GM12878 (cell line): ENCODE results near the gene IL20RA. TPM values are rescaled to one million over a fixed set of nuclear protein-coding genes. Genes with fewer than 3 reads are reported as not detected.

Experiments
- ATAC-seq: fragments of 200-7000 bp; cut with Tn5 transposase; 3 replicates; pipeline ENCODE4 v1.9.1; 2020; ENCODE audit warnings: mild to moderate bottlenecking, moderate library complexity
- BruUV-seq: library from RNA; stranded (reverse); fragments of 400-500 nt; replicated peaks from 2 replicates; lab custom pipeline; 2021; lab: Mats Ljungman, UMichigan
- CTCF ChIA-PET: fragments of 300-600 bp; sonication (Branson Sonifier 250); formaldehyde crosslinking; extraction: SDS; loops from one replicate; lab custom pipeline; 2021; ENCODE audit warnings: inconsistent platforms; lab: Yijun Ruan, JAX
- POLR2A ChIA-PET: fragments of 350-600 bp; formaldehyde crosslinking; extraction: SDS; loops from one replicate; lab custom pipeline; 2021; ENCODE audit warnings: inconsistent platforms; lab: Charles Lee
- RAD21 ChIA-PET: fragments of 300-600 bp; sonication (Branson Sonifier 250); formaldehyde crosslinking; loops from one replicate; lab custom pipeline; 2023; ENCODE audit warnings: antibody characterized with exemption; ENCODE audit not compliant: unreplicated experiment; lab: Charles Lee
- SMC1A ChIA-PET: fragments of 300-600 bp; sonication (Branson Sonifier 250); formaldehyde crosslinking; loops from one replicate; lab custom pipeline; 2023; ENCODE audit not compliant: unreplicated experiment, uncharacterized antibody; lab: Charles Lee
- DNase-seq: peaks from one replicate; pipeline ENCODE4 v3.0.0-alpha.2; 2011; ENCODE audit warnings: low read depth, low spot score
- FAIRE-seq: peaks from 3 replicates; lab custom pipeline; 2011; peaks lifted over from hg19 to GRCh38; lab: Jason Lieb, UNC
- H2AFZ ChIP-seq: 2 replicates; pipeline ENCODE4 v1.6.0; 2011; ENCODE audit warnings: low read depth, low read length, control low read depth; ENCODE audit not compliant: control insufficient read depth
- H3K27ac ChIP-seq: 2 replicates; pipeline ENCODE4 v1.5.1; 2011; ENCODE audit warnings: control low read depth; ENCODE audit not compliant: control insufficient read depth, insufficient read depth
- H3K27me3 ChIP-seq, 2 experiments: replicated peaks in 1 of 2; 2 replicates each; pipeline versions ENCODE4 v1.6.0 to v1.6.1; 2011; ENCODE audit warnings: low read length in 1 of 2; ENCODE audit not compliant: control insufficient read depth in 2 of 2, insufficient read depth in 2 of 2
- H3K36me3 ChIP-seq, 2 experiments: 2 replicates each; pipeline ENCODE4 v1.5.1; 2011; ENCODE audit warnings: low read length in 1 of 2; ENCODE audit not compliant: control insufficient read depth in 2 of 2, insufficient read depth in 2 of 2
- H3K4me1 ChIP-seq: 2 replicates; pipeline ENCODE4 v1.6.1; 2011; ENCODE audit warnings: mild to moderate bottlenecking, low read length, moderate library complexity, mixed read lengths; ENCODE audit not compliant: control insufficient read depth, insufficient read depth
- H3K4me2 ChIP-seq: 2 replicates; pipeline ENCODE4 v1.6.0; 2011; ENCODE audit warnings: control low read depth; ENCODE audit not compliant: control insufficient read depth, insufficient read depth
- H3K4me3 ChIP-seq: fragments of 200-600 bp; sonication (generic); 2 replicates; pipeline ENCODE4 v1.5.1; 2016
- H3K79me2 ChIP-seq: 2 replicates; pipeline ENCODE4 v1.6.0; 2011; ENCODE audit warnings: low read length; ENCODE audit not compliant: control insufficient read depth, insufficient read depth
- H3K9ac ChIP-seq: 2 replicates; pipeline ENCODE4 v1.8.0; 2011; ENCODE audit warnings: low read length, control low read depth, mixed read lengths; ENCODE audit not compliant: control insufficient read depth, insufficient read depth
- H3K9me3 ChIP-seq: replicated peaks from 3 replicates; pipeline ENCODE4 v1.5.1; 2011; ENCODE audit warnings: mild to moderate bottlenecking, low read length; ENCODE audit not compliant: control insufficient read depth, insufficient read depth
- H4K20me1 ChIP-seq: 2 replicates; pipeline ENCODE4 v1.6.0; 2011; ENCODE audit not compliant: control insufficient read depth, insufficient read depth
- CBFB ChIP-seq: IDR thresholded peaks from 2 replicates; pipeline ENCODE4 v1.6.1; 2016; ENCODE audit warnings: antibody characterized with exemption, low read depth
- CTCF ChIP-seq, 3 experiments: IDR thresholded peaks in 2 of 3; conservative IDR thresholded peaks in 1 of 3; 2 replicates each; pipeline ENCODE4 v1.5.1; 2011; ENCODE audit warnings: low read depth in 3 of 3, low read length in 3 of 3, mild to moderate bottlenecking in 3 of 3, control low read depth in 2 of 3, moderate library complexity in 2 of 3, inconsistent platforms in 1 of 3, mixed read lengths in 1 of 3; ENCODE audit not compliant: control insufficient read depth in 2 of 3, insufficient read depth in 1 of 3; ENCODE audit errors: extremely low read depth in 1 of 3
- HCFC1 ChIP-seq: fragments of 150-350 bp; IDR thresholded peaks from 2 replicates; pipeline ENCODE4 v1.6.1; 2014; ENCODE audit warnings: low read length
- JUND ChIP-seq: IDR thresholded peaks from 2 replicates; pipeline ENCODE4 v1.6.1; 2012; ENCODE audit warnings: low read depth, mild to moderate bottlenecking, low read length, improper control_type of control experiment, moderate library complexity
- LARP7 ChIP-seq: fragments of 450-650 bp; IDR thresholded peaks from 2 replicates; pipeline ENCODE4 v1.6.1; 2017; ENCODE audit warnings: mild to moderate bottlenecking
- MLLT1 ChIP-seq: fragments of 450-650 bp; IDR thresholded peaks from 2 replicates; pipeline ENCODE4 v1.6.1; 2016; ENCODE audit warnings: mild to moderate bottlenecking
- NR2F1 ChIP-seq: fragments of 450-650 bp; conservative IDR thresholded peaks from 2 replicates; pipeline ENCODE4 v1.6.1; 2017; ENCODE audit warnings: mild to moderate bottlenecking
- PAX5 ChIP-seq: IDR thresholded peaks from 2 replicates; pipeline ENCODE4 v1.6.1; 2011; ENCODE audit warnings: low read depth, low read length, borderline replicate concordance
- POLR2A ChIP-seq: IDR thresholded peaks from 2 replicates; pipeline ENCODE4 v1.6.1; 2011; ENCODE audit warnings: low read depth, mild to moderate bottlenecking, low read length
- POLR2AphosphoS5 ChIP-seq: IDR thresholded peaks from 2 replicates; pipeline ENCODE4 v1.6.1; 2011; ENCODE audit warnings: mild to moderate bottlenecking, low read length, inconsistent platforms
- RELA ChIP-seq: fragments of 450-650 bp; IDR thresholded peaks from 2 replicates; pipeline ENCODE4 v1.8.0; 2014; ENCODE audit warnings: borderline replicate concordance; ENCODE audit not compliant: partially characterized antibody
- SMARCA5 ChIP-seq: fragments of 450-650 bp; IDR thresholded peaks from 2 replicates; pipeline ENCODE4 v1.6.1; 2017; ENCODE audit warnings: mild to moderate bottlenecking
- SPI1 ChIP-seq: IDR thresholded peaks from 2 replicates; pipeline ENCODE4 v1.6.1; 2011; ENCODE audit warnings: low read depth, mild to moderate bottlenecking, low read length, moderate library complexity, borderline replicate concordance; ENCODE audit not compliant: insufficient read depth
- TAF1 ChIP-seq: IDR thresholded peaks from 2 replicates; pipeline ENCODE4 v1.6.1; 2011; ENCODE audit warnings: mild to moderate bottlenecking, low read depth, low read length, borderline replicate concordance
- WGBS: methylation state at CpG from one replicate; pipeline ENCODE4 v1.1.6; 2016; ENCODE audit warnings: low lambda C conversion rate; ENCODE audit not compliant: insufficient replicate concordance, insufficient coverage; ENCODE audit errors: missing lambda C conversion rate; 5-methylcytosine and 5-hydroxymethylcytosine counted together
- in situ Hi-C: fragments of 300-500 bp; cut with MboI; formaldehyde crosslinking; loops from 9 replicates; pipeline ENCODE4 v1.14.3; 2018; ENCODE audit warnings: mixed read lengths
- intact Hi-C: fragments of 100-400 bp; cut with micrococcal nuclease; formaldehyde crosslinking; loops from one replicate; pipeline ENCODE4 v1.14.2; 2022; ENCODE audit not compliant: unreplicated experiment
- polyA plus RNA-seq, 11 experiments: library from polyadenylated mRNA; depleted of rRNA in 4 of 11; unstranded in 6 of 11; stranded (reverse) in 5 of 11; fragments of >200 nt; fragmentation: Nextera tagmentation in 4 of 11; fragmentation: Illumina TruSeq in 1 of 11; extraction: Ambion mirVana in 4 of 11; extraction: Trizol in 1 of 11; gene quantifications; 1 replicate in 1 of 11; 2 replicates in 10 of 11; pipeline versions ENCODE4 v1.2.1 to v1.2.3, GENCODE V29; 2011 to 2016; ENCODE audit warnings: inconsistent platforms in 2 of 11, missing spikeins in 2 of 11, low read depth in 1 of 11
- total RNA-seq, 4 experiments: library from RNA; depleted of rRNA in 3 of 4; stranded (reverse); fragments of >200 nt in 3 of 4; fragmentation: Illumina TruSeq in 1 of 4; extraction: Trizol in 1 of 4; gene quantifications; 2 replicates each; pipeline versions ENCODE4 v1.2.1 to v1.2.3, GENCODE V29; 2013 to 2021
- TF ChIP-seq, protein P1 (sequence below): fragments of 450-650 bp; IDR thresholded peaks from 2 replicates; pipeline ENCODE4 v1.6.1; 2017; ENCODE audit warnings: mild to moderate bottlenecking, moderate library complexity

Gene IL20RA
- total and polyA plus RNA-seq, 10 of the 15 experiments (the other 5 are each of a cell fraction or from before 2014, with no cell fraction given) = 0.02 to 0.16 (median 0.09) TPM; not detected in 3

DNA sequence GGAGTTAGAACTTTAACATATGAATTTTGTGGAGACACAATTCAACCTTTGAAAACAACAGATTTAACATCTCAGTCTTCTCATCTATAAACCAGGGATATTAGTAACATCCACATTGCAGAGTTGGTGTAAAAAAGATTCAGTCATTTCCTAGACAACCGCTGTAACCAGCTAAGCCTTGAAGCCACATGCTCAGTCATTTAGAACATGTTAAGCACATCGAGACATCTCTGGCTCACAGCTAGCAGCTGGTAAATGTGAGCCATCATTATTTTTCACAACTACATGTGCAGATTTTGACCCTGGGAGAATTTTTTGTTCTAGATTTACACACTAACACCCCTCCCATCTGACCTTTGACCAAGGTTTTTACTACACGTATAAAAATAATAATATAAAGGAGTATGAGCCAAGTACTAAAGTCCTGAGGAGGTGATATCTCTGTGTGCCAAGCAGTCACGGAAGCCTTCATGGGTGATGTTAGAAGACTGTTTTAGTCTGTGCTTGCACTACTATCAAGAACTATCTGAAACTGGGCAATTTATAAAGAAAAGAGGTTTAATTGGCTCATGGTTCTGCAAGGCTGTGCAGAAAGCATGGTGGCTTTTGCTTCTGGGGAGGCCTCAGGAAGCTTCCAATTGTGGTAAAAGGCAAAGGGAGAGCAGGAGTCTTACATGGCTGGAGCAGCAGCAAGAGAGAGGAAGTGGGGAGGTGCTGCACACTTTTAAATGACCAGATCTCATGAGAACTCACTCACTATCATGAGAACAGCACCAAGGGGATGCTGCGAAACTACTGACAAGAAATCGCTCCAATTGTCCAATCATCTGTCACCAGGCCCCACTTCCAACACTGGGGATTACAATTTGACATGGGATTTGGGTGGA is 48.7 kb upstream of the IL20RA start:
- Histone ChIP-seq H3K4me1 (peaks cover 50% of the 10 kb centered on the region), H3K4me2 (no peak overlapping the region), H3K27ac (peak overlapping the region; percentile 95), H3K36me3 (no peaks in the 10 kb centered on the region), H3K9ac (peak overlapping the region; percentile 28), H3K4me3 (no peak overlapping the region), H3K9me3 (no peaks in the 10 kb centered on the region; the same call in 2 of the 3 replicates), H2AFZ (no peak overlapping the region; the same call in 1 of the 2 replicates), H4K20me1 (no peaks in the 10 kb centered on the region), H3K79me2 (no peaks in the 10 kb centered on the region), H3K27me3 (no peaks in the 10 kb centered on the region)
- SMC1A ChIA-PET = interaction anchor here (0.6 to 7.4 kb wide), 46 partner anchors 9 to 883 kb away, joined by 3 to 293 read pairs (median 8); no protein-coding TSS in a partner anchor
- no peak for DNase-seq
- POLR2A ChIA-PET = interaction anchor here (1.0 to 6.6 kb wide), 14 partner anchors 10 to 177 kb away, joined by 3 to 62 read pairs (median 5); no protein-coding TSS in a partner anchor
- CTCF ChIA-PET = interaction anchor here (0.6 to 12.9 kb wide), 55 partner anchors 9 to 911 kb away, joined by 3 to 164 read pairs (median 5); no protein-coding TSS in a partner anchor
- FAIRE-seq = peak; percentile 52
- ATAC-seq = peak; percentile 44
- intact Hi-C loops (loop anchor here (1.0 to 2.0 kb wide), 9 partner anchors 17 to 547 kb away; partner anchors contain the start of gene IFNGR1), in situ Hi-C loops (loop anchor here (5.0 kb wide), 3 partner anchors 174 to 549 kb away; no protein-coding TSS in a partner anchor)
- RAD21 ChIA-PET = interaction anchor here (0.6 to 12.9 kb wide), 55 partner anchors 8 to 911 kb away, joined by 3 to 500 read pairs (median 5); partner anchors contain the start of gene IL22RA2
- 54% methylated on average over 6 of the region's 6 CpGs for WGBS
- BruUV-seq = no TSS peak
- TF ChIP-seq JUND (no peak), RELA (no peak), MLLT1 (no peak), LARP7 (no peak), SMARCA5 (0 out of 2 replicates have a peak, but pooled peaks have one; percentile 48), PAX5 (0 out of 2 replicates have a peak, but pooled peaks have one; percentile 29), SPI1 (peak; percentile 64; the same call in 1 of the 2 replicates), HCFC1 (no peak), POLR2AphosphoS5 (no peak), POLR2A (no peak), NR2F1 (0 out of 2 replicates have a peak, but pooled peaks have one; percentile 35), TAF1 (no peak), CTCF (IDR thresholded peaks at IDR 0.05 in 2 of 3, conservative IDR thresholded peaks at IDR 0.05 in 1 of 3; ENCODE audit: control insufficient read depth in 2 of 3, extremely low read depth in 1 of 3, insufficient read depth in 1 of 3, low read depth in 3 of 3, low read length in 3 of 3) (no peak), CBFB (no peak)
- TF ChIP-seq, protein P1, sequence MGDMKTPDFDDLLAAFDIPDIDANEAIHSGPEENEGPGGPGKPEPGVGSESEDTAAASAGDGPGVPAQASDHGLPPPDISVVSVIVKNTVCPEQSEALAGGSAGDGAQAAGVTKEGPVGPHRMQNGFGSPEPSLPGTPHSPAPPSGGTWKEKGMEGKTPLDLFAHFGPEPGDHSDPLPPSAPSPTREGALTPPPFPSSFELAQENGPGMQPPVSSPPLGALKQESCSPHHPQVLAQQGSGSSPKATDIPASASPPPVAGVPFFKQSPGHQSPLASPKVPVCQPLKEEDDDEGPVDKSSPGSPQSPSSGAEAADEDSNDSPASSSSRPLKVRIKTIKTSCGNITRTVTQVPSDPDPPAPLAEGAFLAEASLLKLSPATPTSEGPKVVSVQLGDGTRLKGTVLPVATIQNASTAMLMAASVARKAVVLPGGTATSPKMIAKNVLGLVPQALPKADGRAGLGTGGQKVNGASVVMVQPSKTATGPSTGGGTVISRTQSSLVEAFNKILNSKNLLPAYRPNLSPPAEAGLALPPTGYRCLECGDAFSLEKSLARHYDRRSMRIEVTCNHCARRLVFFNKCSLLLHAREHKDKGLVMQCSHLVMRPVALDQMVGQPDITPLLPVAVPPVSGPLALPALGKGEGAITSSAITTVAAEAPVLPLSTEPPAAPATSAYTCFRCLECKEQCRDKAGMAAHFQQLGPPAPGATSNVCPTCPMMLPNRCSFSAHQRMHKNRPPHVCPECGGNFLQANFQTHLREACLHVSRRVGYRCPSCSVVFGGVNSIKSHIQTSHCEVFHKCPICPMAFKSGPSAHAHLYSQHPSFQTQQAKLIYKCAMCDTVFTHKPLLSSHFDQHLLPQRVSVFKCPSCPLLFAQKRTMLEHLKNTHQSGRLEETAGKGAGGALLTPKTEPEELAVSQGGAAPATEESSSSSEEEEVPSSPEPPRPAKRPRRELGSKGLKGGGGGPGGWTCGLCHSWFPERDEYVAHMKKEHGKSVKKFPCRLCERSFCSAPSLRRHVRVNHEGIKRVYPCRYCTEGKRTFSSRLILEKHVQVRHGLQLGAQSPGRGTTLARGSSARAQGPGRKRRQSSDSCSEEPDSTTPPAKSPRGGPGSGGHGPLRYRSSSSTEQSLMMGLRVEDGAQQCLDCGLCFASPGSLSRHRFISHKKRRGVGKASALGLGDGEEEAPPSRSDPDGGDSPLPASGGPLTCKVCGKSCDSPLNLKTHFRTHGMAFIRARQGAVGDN = peak; percentile 58; the same call in 1 of the 2 replicates
